Smooth muscle cell (in vitro differentiated cells): Measurements from ENCODE around the gene DNHD1. TPM values are rescaled to one million over a fixed set of nuclear protein-coding genes. Genes with fewer than 3 reads are reported as not detected.

Source experiments
- DNase-seq: peaks from one replicate; lab custom pipeline; 2025; ENCODE audit not compliant: unreplicated experiment; lab: John Stamatoyannopoulos, UW
- H2AFZ ChIP-seq: fragments of 200-600 bp; sonication (generic); 2 replicates; pipeline ENCODE4 v1.6.0; 2016; ENCODE audit warnings: antibody characterized with exemption, low read depth, mild to moderate bottlenecking
- H3F3A ChIP-seq: fragments of 200-600 bp; sonication (generic); 2 replicates; pipeline ENCODE4 v1.6.0; 2017; ENCODE audit warnings: antibody characterized with exemption, low read depth
- H3K27ac ChIP-seq: fragments of 200-600 bp; sonication (generic); 2 replicates; pipeline ENCODE4 v1.5.1; 2016; ENCODE audit warnings: low read depth, mild to moderate bottlenecking
- H3K27me3 ChIP-seq: fragments of 200-600 bp; sonication (generic); 2 replicates; pipeline ENCODE4 v1.6.1; 2016; ENCODE audit warnings: low read depth, mild to moderate bottlenecking
- H3K36me3 ChIP-seq: fragments of 200-600 bp; sonication (generic); 2 replicates; pipeline ENCODE4 v1.5.1; 2016; ENCODE audit warnings: low read depth
- H3K4me1 ChIP-seq: fragments of 200-600 bp; sonication (generic); 2 replicates; pipeline ENCODE4 v1.5.1; 2016; ENCODE audit warnings: low read depth
- H3K4me2 ChIP-seq: fragments of 200-600 bp; sonication (generic); 2 replicates; pipeline ENCODE4 v1.6.0; 2016; ENCODE audit warnings: mild to moderate bottlenecking
- H3K4me3 ChIP-seq: fragments of 200-600 bp; sonication (generic); 2 replicates; pipeline ENCODE4 v1.5.1; 2016; ENCODE audit warnings: mild to moderate bottlenecking
- H3K79me2 ChIP-seq: fragments of 200-600 bp; sonication (generic); 2 replicates; pipeline ENCODE4 v1.6.0; 2016; ENCODE audit warnings: low read depth, mild to moderate bottlenecking
- H3K9ac ChIP-seq: fragments of 200-600 bp; sonication (generic); 2 replicates; pipeline ENCODE4 v1.6.0; 2016; ENCODE audit warnings: low read depth
- H3K9me3 ChIP-seq: fragments of 200-600 bp; sonication (generic); replicated peaks from 2 replicates; pipeline ENCODE4 v1.5.1; 2016; ENCODE audit warnings: low read depth
- H4K20me1 ChIP-seq: fragments of 200-600 bp; sonication (generic); 2 replicates; pipeline ENCODE4 v1.6.0; 2016; ENCODE audit warnings: low read depth
- CTCF ChIP-seq: fragments of 200-600 bp; sonication (generic); IDR thresholded peaks from 2 replicates; pipeline ENCODE4 v1.5.1; 2017; ENCODE audit warnings: borderline replicate concordance, mild to moderate bottlenecking, antibody characterized with exemption; ENCODE audit not compliant: insufficient read depth, poor library complexity, severe bottlenecking
- WGBS: methylation state at CpG from one replicate; pipeline ENCODE4 v1.1.7; 2016; ENCODE audit warnings: low lambda C conversion rate; 5-methylcytosine and 5-hydroxymethylcytosine counted together
- polyA plus RNA-seq: library from polyadenylated mRNA; unstranded; fragments of >200 nt; fragmentation: Nextera tagmentation; extraction: Ambion mirVana; gene quantifications from 2 replicates; pipeline ENCODE4 v1.2.1, GENCODE V29; 2016
- total RNA-seq: library from RNA; depleted of rRNA; stranded (reverse); fragments of >200 nt; gene quantifications from 2 replicates; pipeline ENCODE4 v1.2.3, GENCODE V29; 2014

The DNHD1 gene
- total and polyA plus RNA-seq, 2 experiments from 2014 or later = 5.5 to 9.1 TPM

DNA sequence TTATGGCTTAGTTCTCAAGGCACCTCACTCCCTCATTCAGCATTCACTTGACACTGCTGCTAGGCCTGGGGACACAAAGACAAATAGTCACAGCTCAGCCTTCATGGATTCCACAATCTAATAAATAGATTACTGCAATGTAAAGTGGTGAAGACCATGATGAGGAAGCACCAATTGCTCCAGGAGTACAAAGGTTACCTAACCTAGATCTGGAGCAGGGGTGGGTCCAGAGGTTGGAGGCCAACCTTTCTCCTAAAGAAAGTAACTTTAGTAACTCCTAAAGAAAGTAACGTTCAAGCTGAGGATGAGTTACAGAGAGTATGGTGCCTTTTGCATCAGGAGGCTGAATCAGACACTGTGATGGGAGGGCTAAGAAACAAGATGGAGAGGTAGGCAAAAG is 27.5 kb upstream of the DNHD1 start:
- H2AFZ ChIP-seq = no peak overlapping the region
- H4K20me1 ChIP-seq = no peaks in the 10 kb centered on the region
- no peak overlapping the region for H3K4me3 ChIP-seq
- no peak for DNase-seq
- H3K79me2 ChIP-seq = peaks cover 36% of the 10 kb centered on the region
- peak overlapping the region; percentile 5 for H3K27ac ChIP-seq
- TF ChIP-seq CTCF = no peak
- H3K4me1 ChIP-seq = peaks cover 12% of the 10 kb centered on the region
- H3F3A ChIP-seq = peaks cover 5% of the 10 kb centered on the region
- no peaks in the 10 kb centered on the region for H3K9me3 ChIP-seq
- H3K4me2 ChIP-seq = no peak overlapping the region
- H3K27me3 ChIP-seq = no peaks in the 10 kb centered on the region
- 97% methylated on average over 1 of the region's 1 CpG for WGBS
- no peaks in the 10 kb centered on the region for H3K36me3 ChIP-seq
- H3K9ac ChIP-seq = no peak overlapping the region

- Histone ChIP-seq H3K9me3 (no peaks in the 10 kb centered on the region), H2AFZ (no peak overlapping the region), H3K36me3 (no peaks in the 10 kb centered on the region), H3F3A (peaks cover 16% of the 10 kb centered on the region), H3K27me3 (no peaks in the 10 kb centered on the region), H3K4me2 (peak overlapping the region; percentile 94), H3K9ac (no peak overlapping the region), H3K27ac (no peak overlapping the region), H3K79me2 (peaks cover 31% of the 10 kb centered on the region), H3K4me1 (peaks cover 12% of the 10 kb centered on the region), H4K20me1 (no peaks in the 10 kb centered on the region), H3K4me3 (peak overlapping the region; percentile 94)
- no peak for TF ChIP-seq CTCF
- no peak for DNase-seq
- 42% methylated on average over 1 of the region's 1 CpG for WGBS
Observed at GRCh38 chr11:6472934-6473333, 24.1 kb upstream of the DNHD1 start.

- H3K36me3 ChIP-seq = no peaks in the 10 kb centered on the region
- H3F3A ChIP-seq = peaks cover 19% of the 10 kb centered on the region
- peak within 1 kb of the TSS; percentile 95 for H3K27ac ChIP-seq
- no peaks in the 10 kb centered on the region for H3K27me3 ChIP-seq
- peak within 1 kb of the TSS; percentile 94 for H3K4me2 ChIP-seq
- H2AFZ ChIP-seq = peak within 1 kb of the TSS; percentile 56
- H3K9me3 ChIP-seq = no peaks in the 10 kb centered on the region
- H3K4me1 ChIP-seq = peaks cover 12% of the 10 kb centered on the region
- under 1% methylated on average over 55 of the region's 87 CpGs for WGBS
- no peaks in the 10 kb centered on the region for H4K20me1 ChIP-seq
- peak; percentile 90 for DNase-seq
- peak within 1 kb of the TSS; percentile 85 for H3K9ac ChIP-seq
- peaks cover 24% of the 10 kb centered on the region for H3K79me2 ChIP-seq
- peak within 1 kb of the TSS; percentile 94 for H3K4me3 ChIP-seq
- TF ChIP-seq CTCF = peak; percentile 13
Observed at GRCh38 chr11:6473451-6474412, 23.3 kb upstream of the DNHD1 start, which contains the start of gene TRIM3. Gene TRIM3 (minus strand): TSS chr11:6473941. CDS start chr11:6465695, 8,246 bp downstream.

GRCh38 chr11:6474413-6474792 is 22.7 kb upstream of the DNHD1 start:
- H3K36me3 ChIP-seq = no peaks in the 10 kb centered on the region
- H3K79me2 ChIP-seq = peaks cover 27% of the 10 kb centered on the region
- no peak for TF ChIP-seq CTCF
- peak overlapping the region; percentile 56 for H2AFZ ChIP-seq
- peaks cover 12% of the 10 kb centered on the region for H3K4me1 ChIP-seq
- peaks cover 24% of the 10 kb centered on the region for H3F3A ChIP-seq
- no peaks in the 10 kb centered on the region for H3K27me3 ChIP-seq
- peak overlapping the region; percentile 80 for H3K9ac ChIP-seq
- no peaks in the 10 kb centered on the region for H4K20me1 ChIP-seq
- H3K4me3 ChIP-seq = peak overlapping the region; percentile 94
- peak overlapping the region; percentile 95 for H3K27ac ChIP-seq
- DNase-seq = no peak
- no peaks in the 10 kb centered on the region for H3K9me3 ChIP-seq
- WGBS = 34% methylated on average over 7 of the region's 7 CpGs
- H3K4me2 ChIP-seq = peak overlapping the region; percentile 94
